ENCODE data around the gene PON2.

GRCh38 chr7:95441042-95441823 lies 6.4 kb upstream of the PON2 start:
- TF ChIP-seq CTCF (IDR thresholded peaks at IDR 0.05) (no peak), POLR2A (IDR thresholded peaks at IDR 0.05) (no peak), POLR2AphosphoS5 (IDR thresholded peaks at IDR 0.05) (no peak)
